Endometrial microvascular endothelial cells (primary cell): ENCODE measurements around the gene REXO5. TPM values are rescaled to one million over a fixed set of nuclear protein-coding genes. Genes with fewer than 3 reads are reported as not detected.
"Not testable (repeated sequence)": the region's sequence is repeated elsewhere in the genome, so short reads cannot be mapped to it uniquely, and the experiment has no call there.

Experiments
- in situ Hi-C: cut with HindIII; loops from 2 replicates; pipeline ENCODE4 v1.10.0; 2017; ENCODE audit warnings: low sequenced_read_pairs, low pct_unique_long_range_greater_than_20kb; ENCODE audit errors: inconsistent ontology term
- total RNA-seq: library from RNA; depleted of rRNA; stranded (reverse); fragments of >200 nt; gene quantifications from one replicate; pipeline ENCODE4 v1.2.3, GENCODE V29; 2015; ENCODE audit errors: inconsistent ontology term

Gene REXO5
- total RNA-seq, 1 donor from 2014 or later = 4.4 TPM

GRCh38 chr16:20791923-20792612 is 14.3 kb upstream of the REXO5 start:
- in situ Hi-C loops = no loop called here

GRCh38 chr16:20798364-20798763 is 8.0 kb upstream of the REXO5 start:
- in situ Hi-C loops = no loop called here

GRCh38 chr16:20799599-20799998 is 6.7 kb upstream of the REXO5 start:
- in situ Hi-C loops = no loop called here

GRCh38 chr16:20801278-20801677 is 5.0 kb upstream of the REXO5 start:
- in situ Hi-C loops = no loop called here

- in situ Hi-C loops = no loop called here
These were observed 3.2 kb upstream of the REXO5 start for GRCh38 chr16:20803192-20803560.

GRCh38 chr16:20803561-20804214 is 2.6 kb upstream of the REXO5 start:
- in situ Hi-C loops = no loop called here

GRCh38 chr16:20805684-20806167 is 601 bp upstream of the REXO5 start:
- in situ Hi-C loops = not testable (repeated sequence)

- in situ Hi-C loops = no loop called here
These were observed 1.5 kb downstream of the REXO5 start for GRCh38 chr16:20807862-20808261.

- in situ Hi-C loops = no loop called here
These were observed 5.6 kb downstream of the REXO5 start for GRCh38 chr16:20811889-20812439.

- in situ Hi-C loops = no loop called here
These were observed 6.2 kb downstream of the REXO5 start for GRCh38 chr16:20812510-20812909.

GRCh38 chr16:20814784-20815183 is 8.5 kb downstream of the REXO5 start:
- in situ Hi-C loops = no loop called here

GRCh38 chr16:20818929-20819585 is 12.7 kb downstream of the REXO5 start:
- in situ Hi-C loops = no loop called here

- in situ Hi-C loops = no loop called here
These were observed 15.4 kb downstream of the REXO5 start for GRCh38 chr16:20821682-20822081.

- in situ Hi-C loops = no loop called here
These were observed 16.4 kb downstream of the REXO5 start for GRCh38 chr16:20822521-20823325.

GRCh38 chr16:20826039-20826566 is 19.8 kb downstream of the REXO5 start:
- in situ Hi-C loops = no loop called here

GRCh38 chr16:20829536-20829935 is 23.2 kb downstream of the REXO5 start:
- in situ Hi-C loops = no loop called here

- in situ Hi-C loops = no loop called here
These were observed 24.0 kb downstream of the REXO5 start for GRCh38 chr16:20830372-20830771.

- in situ Hi-C loops = no loop called here
These were observed 26.8 kb downstream of the REXO5 start for GRCh38 chr16:20833086-20833485.

GRCh38 chr16:20838240-20838639 is 31.9 kb downstream of the REXO5 start:
- in situ Hi-C loops = no loop called here
